Measurements from ENCODE around the gene LGALS1.

DNA sequence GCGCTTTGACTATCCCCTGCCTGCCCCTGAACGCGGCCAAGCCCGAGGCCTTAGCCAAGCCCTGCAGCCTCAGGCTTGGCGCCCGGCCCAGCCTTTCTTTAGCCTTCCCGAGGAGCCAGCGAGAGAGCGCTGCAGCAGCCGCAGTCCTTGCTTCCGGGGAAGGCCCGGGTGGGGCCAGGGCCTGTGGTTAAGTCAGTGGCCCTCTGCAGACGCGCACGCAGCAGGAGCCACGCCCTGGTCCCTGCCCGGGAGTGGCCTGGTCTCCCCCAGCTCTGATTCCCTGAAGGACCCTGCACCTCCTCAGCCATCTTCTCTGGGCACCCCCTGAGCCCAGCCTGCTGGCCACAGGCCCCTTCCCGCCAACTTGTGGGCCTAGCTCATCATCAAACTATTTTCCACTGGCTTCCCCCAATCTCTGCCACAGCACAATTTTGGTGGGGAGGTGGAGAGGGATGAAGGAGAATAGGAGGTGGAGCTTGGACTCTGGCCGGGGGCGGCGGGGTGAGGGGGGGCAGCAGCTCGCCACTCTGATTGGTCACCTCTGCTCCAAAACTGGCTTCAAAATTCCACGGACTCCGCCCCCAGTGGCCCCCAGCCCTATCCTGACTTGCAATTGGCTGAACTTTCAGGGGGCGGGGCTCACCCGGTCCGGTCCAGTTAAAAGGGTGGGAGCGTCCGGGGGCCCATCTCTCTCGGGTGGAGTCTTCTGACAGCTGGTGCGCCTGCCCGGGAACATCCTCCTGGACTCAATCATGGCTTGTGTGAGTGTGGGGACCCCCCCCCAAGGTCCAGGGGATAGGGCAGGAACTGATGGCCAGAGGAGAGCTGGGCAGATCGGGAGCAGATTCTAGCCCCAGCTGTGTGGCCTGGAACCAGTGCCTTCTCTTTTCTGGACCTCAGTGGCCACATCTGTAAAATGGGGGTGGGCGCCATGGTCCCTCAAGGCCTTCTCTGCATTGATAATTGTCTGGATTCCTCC lies at the start of gene LGALS1:
- TF ChIP-seq, protein P1, sequence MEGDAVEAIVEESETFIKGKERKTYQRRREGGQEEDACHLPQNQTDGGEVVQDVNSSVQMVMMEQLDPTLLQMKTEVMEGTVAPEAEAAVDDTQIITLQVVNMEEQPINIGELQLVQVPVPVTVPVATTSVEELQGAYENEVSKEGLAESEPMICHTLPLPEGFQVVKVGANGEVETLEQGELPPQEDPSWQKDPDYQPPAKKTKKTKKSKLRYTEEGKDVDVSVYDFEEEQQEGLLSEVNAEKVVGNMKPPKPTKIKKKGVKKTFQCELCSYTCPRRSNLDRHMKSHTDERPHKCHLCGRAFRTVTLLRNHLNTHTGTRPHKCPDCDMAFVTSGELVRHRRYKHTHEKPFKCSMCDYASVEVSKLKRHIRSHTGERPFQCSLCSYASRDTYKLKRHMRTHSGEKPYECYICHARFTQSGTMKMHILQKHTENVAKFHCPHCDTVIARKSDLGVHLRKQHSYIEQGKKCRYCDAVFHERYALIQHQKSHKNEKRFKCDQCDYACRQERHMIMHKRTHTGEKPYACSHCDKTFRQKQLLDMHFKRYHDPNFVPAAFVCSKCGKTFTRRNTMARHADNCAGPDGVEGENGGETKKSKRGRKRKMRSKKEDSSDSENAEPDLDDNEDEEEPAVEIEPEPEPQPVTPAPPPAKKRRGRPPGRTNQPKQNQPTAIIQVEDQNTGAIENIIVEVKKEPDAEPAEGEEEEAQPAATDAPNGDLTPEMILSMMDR (IDR thresholded peaks at IDR 0.05), result no peak
- TF ChIP-seq POLR2A (IDR thresholded peaks at IDR 0.05), result no peak

All from breast epithelium (tissue), 3 donors.